KMS-11 (cell line): ENCODE measurements around the gene SLC25A20.

Experiments
- H2AFZ ChIP-seq: fragments of 200-600 bp; sonication (generic); 2 replicates; pipeline ENCODE4 v1.6.1; 2016; ENCODE audit warnings: antibody characterized with exemption, mixed run types, low read depth
- H3K27ac ChIP-seq: fragments of 200-600 bp; sonication (generic); 2 replicates; pipeline ENCODE4 v1.6.1; 2016; ENCODE audit warnings: mild to moderate bottlenecking, mixed run types
- H3K27me3 ChIP-seq: fragments of 200-600 bp; sonication (generic); 2 replicates; pipeline ENCODE4 v1.6.1; 2017; ENCODE audit warnings: mild to moderate bottlenecking, low read depth, mixed run types, moderate library complexity; ENCODE audit not compliant: insufficient read depth
- H3K36me3 ChIP-seq: fragments of 200-600 bp; sonication (generic); 2 replicates; pipeline ENCODE4 v1.6.1; 2017; ENCODE audit warnings: mild to moderate bottlenecking, mixed run types; ENCODE audit not compliant: insufficient read depth
- H3K4me1 ChIP-seq: fragments of 200-600 bp; sonication (generic); 2 replicates; pipeline ENCODE4 v1.6.1; 2016; ENCODE audit warnings: mild to moderate bottlenecking, low read depth, mixed run types; ENCODE audit not compliant: poor library complexity, severe bottlenecking
- H3K4me2 ChIP-seq: fragments of 200-600 bp; sonication (generic); 2 replicates; pipeline ENCODE4 v1.7.0; 2016; ENCODE audit warnings: mild to moderate bottlenecking, mixed run types
- H3K4me3 ChIP-seq: fragments of 200-600 bp; sonication (generic); IDR thresholded peaks from 2 replicates; pipeline ENCODE4 v1.6.1; 2017; ENCODE audit warnings: low read depth, low read length, mixed read lengths; ENCODE audit not compliant: insufficient read depth
- H3K79me2 ChIP-seq: fragments of 200-600 bp; sonication (generic); 2 replicates; pipeline ENCODE4 v1.6.1; 2016; ENCODE audit warnings: low read depth, mixed run types; ENCODE audit not compliant: insufficient read depth
- H3K9ac ChIP-seq: fragments of 200-600 bp; sonication (generic); 2 replicates; pipeline ENCODE4 v1.6.1; 2016; ENCODE audit warnings: mild to moderate bottlenecking, mixed run types
- H4K20me1 ChIP-seq: fragments of 200-600 bp; sonication (generic); 2 replicates; pipeline ENCODE4 v1.6.1; 2016; ENCODE audit warnings: mild to moderate bottlenecking, mixed run types; ENCODE audit not compliant: insufficient read depth
- TF ChIP-seq, protein P1 (sequence below): fragments of 200-600 bp; sonication (generic); conservative IDR thresholded peaks from 2 replicates; pipeline ENCODE4 v1.6.1; 2017; ENCODE audit warnings: low read depth, mild to moderate bottlenecking, antibody characterized with exemption, low read length, moderate library complexity, mixed read lengths

Gene SLC25A20

DNA sequence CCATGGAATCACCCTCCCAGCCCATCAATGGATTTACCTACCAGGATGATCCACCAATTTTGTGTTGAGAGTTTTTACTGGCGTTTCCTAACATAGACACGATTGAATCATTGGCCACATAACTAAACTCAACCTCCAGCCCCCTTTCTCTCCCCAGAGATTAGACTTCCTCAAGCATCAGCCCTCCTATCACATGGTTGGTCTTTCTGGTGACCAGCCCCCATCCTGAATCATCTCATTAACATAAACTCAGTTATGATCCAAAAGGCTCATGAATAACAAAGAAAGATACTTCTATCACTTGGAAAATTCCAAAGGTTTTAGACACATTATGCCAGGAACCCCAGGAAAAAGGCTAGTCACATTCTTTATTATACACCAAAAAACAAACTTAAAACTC, 72.2 kb downstream of the SLC25A20 start:
- no peak overlapping the region for H3K4me2 ChIP-seq
- no peaks in the 10 kb centered on the region for H4K20me1 ChIP-seq
- no peaks in the 10 kb centered on the region for H3K27me3 ChIP-seq
- no peak overlapping the region for H2AFZ ChIP-seq
- H3K9ac ChIP-seq, result no peak overlapping the region
- no peaks in the 10 kb centered on the region for H3K36me3 ChIP-seq
- H3K79me2 ChIP-seq, result no peaks in the 10 kb centered on the region
- TF ChIP-seq, protein P1, sequence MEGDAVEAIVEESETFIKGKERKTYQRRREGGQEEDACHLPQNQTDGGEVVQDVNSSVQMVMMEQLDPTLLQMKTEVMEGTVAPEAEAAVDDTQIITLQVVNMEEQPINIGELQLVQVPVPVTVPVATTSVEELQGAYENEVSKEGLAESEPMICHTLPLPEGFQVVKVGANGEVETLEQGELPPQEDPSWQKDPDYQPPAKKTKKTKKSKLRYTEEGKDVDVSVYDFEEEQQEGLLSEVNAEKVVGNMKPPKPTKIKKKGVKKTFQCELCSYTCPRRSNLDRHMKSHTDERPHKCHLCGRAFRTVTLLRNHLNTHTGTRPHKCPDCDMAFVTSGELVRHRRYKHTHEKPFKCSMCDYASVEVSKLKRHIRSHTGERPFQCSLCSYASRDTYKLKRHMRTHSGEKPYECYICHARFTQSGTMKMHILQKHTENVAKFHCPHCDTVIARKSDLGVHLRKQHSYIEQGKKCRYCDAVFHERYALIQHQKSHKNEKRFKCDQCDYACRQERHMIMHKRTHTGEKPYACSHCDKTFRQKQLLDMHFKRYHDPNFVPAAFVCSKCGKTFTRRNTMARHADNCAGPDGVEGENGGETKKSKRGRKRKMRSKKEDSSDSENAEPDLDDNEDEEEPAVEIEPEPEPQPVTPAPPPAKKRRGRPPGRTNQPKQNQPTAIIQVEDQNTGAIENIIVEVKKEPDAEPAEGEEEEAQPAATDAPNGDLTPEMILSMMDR, result no peak
- no peaks in the 10 kb centered on the region for H3K4me1 ChIP-seq
- H3K27ac ChIP-seq, result no peak overlapping the region
- no peak overlapping the region for H3K4me3 ChIP-seq

DNA sequence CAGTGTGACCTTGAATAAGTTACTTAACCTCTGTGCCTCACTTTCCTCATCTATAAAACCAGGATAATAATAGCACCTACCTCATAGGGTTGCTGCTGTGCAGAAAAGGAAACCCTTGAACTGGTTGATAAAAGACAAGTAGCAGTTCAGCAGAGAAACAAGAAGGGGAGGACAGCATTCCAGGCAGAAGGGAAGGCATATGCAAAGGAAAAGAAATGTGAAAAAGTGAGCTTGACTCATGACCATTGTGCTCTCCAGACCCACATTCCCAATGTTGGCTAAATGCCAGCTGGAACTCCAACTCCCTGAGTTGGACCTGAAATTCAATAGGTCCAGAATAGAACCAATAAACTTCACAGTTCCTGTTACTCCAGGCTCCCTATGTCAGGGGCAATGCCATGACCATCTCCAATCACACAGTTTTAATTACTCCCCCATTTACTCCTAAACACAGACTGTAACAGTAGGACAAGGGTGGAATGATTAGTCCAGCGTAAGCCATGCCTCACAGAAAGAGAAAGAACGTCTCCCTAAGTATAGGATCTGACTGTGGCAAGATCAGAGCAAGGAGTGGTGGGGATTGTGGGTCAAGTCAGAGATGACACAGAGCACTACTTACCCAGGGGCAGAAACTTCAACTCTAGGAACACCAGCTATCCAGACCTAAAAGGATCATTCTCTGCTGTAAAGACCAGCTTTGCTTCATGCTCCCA, 77.9 kb downstream of the SLC25A20 start:
- TF ChIP-seq, protein P1, result no peak
- no peaks in the 10 kb centered on the region for H4K20me1 ChIP-seq

DNA sequence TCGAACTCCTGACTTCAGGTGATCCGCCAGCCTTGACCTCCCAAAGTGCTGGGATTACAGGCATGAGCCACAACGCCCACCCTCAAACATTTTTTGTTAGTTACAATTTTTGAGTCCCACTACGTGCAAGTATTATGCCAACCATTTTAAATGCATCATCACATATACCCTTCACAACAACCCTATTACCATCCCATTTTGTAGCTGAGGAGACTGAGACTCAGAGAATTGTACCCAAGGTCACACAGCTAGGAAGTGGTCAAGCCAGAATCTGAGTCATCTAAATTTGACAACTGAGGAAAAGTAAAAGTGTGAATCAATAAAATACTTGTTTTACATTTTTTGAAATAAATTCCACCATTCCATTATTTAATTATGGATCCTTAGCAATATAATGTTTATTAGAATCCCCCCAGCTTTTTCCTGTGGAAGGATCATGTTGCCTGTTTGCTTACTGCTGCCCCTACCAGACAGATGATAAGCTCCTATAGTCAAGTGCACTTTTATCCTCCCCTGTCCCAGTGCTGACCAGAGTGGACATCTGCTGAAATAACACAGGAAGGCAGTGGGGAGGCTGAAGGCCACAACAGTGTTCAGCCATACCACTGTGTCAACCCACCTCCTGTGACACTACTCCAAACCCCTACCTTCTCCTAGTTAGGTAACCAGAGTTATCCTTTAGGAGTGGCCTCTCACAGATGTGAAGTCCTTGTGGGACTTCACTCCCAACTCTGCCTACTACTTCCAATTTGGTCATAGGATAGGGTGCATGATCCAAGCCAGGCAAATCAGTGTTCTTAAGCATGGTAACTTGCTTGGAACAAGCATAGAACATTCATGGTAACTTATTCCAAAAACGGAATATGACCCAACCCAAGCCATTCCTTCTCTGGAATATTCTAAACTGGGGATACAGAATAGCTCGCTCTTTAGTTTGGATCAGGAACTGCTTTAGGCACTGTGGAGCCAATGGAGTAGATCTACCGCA, 79.2 kb downstream of the SLC25A20 start:
- no peaks in the 10 kb centered on the region for H3K4me1 ChIP-seq
- H3K79me2 ChIP-seq, result no peaks in the 10 kb centered on the region
- H2AFZ ChIP-seq, result no peak overlapping the region
- TF ChIP-seq, protein P1, result no peak
- no peaks in the 10 kb centered on the region for H3K36me3 ChIP-seq
- no peaks in the 10 kb centered on the region for H3K27me3 ChIP-seq
- no peak overlapping the region for H3K27ac ChIP-seq
- H3K4me3 ChIP-seq, result no peak overlapping the region
- H3K9ac ChIP-seq, result no peak overlapping the region
- H4K20me1 ChIP-seq, result no peaks in the 10 kb centered on the region
- H3K4me2 ChIP-seq, result no peak overlapping the region

More for the DNA sequence above, 77.9 kb downstream of the SLC25A20 start:
- H3K9ac ChIP-seq, result no peak overlapping the region
- H3K27ac ChIP-seq, result no peak overlapping the region
- no peaks in the 10 kb centered on the region for H3K27me3 ChIP-seq
- no peaks in the 10 kb centered on the region for H3K36me3 ChIP-seq
- H3K79me2 ChIP-seq, result no peaks in the 10 kb centered on the region
- H3K4me3 ChIP-seq, result no peak overlapping the region
- H2AFZ ChIP-seq, result no peak overlapping the region
- H3K4me1 ChIP-seq, result no peaks in the 10 kb centered on the region
- H3K4me2 ChIP-seq, result no peak overlapping the region

DNA sequence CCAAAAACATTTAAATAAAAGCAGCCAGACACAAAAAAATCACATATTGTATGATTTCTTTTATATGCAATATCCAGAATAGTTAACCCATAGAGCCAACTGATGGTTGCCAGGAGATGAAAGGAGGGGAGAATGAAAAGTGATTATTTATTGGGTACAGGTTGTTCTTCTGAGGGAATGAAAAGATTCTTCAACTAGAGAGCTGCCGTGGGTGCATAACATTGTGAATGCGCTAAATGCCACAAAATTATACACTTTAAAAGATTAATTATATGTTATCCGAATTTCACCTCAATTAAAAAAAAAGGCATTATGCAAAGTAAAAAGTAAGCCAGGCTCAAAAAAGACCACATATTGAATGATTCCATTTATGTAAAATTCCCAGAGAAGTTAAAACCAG, 87.2 kb downstream of the SLC25A20 start:
- Histone ChIP-seq H2AFZ (no peak overlapping the region), H3K79me2 (no peaks in the 10 kb centered on the region; the same call in 1 of the 2 replicates), H3K27ac (no peak overlapping the region), H3K4me1 (no peaks in the 10 kb centered on the region), H3K36me3 (no peaks in the 10 kb centered on the region), H3K4me3 (no peak overlapping the region), H3K27me3 (no peaks in the 10 kb centered on the region), H3K9ac (no peak overlapping the region), H4K20me1 (no peaks in the 10 kb centered on the region), H3K4me2 (no peak overlapping the region)
- TF ChIP-seq, protein P1, result no peak
